NB4 (cell line): Measurements from ENCODE around the gene STK32C.
"Not testable (repeated sequence)": the region's sequence is repeated elsewhere in the genome, so short reads cannot be mapped to it uniquely, and the experiment has no call there.

Source experiments
- DNase-seq: peaks from one replicate; pipeline ENCODE4 v3.0.0; 2010; ENCODE audit warnings: low read depth
- H3K4me3 ChIP-seq: one replicate; pipeline ENCODE4 v1.5.1; 2011; ENCODE audit warnings: mild to moderate bottlenecking, low read depth, low read length, moderate library complexity
- CTCF ChIP-seq: IDR thresholded peaks from one replicate; pipeline ENCODE4 v1.5.1; 2012; ENCODE audit warnings: low read depth, low read length
- MYC ChIP-seq: IDR thresholded peaks from 2 replicates; pipeline ENCODE4 v1.6.1; 2011; ENCODE audit warnings: low read depth, low read length
- POLR2A ChIP-seq: IDR thresholded peaks from 2 replicates; pipeline ENCODE4 v1.6.1; 2011; ENCODE audit warnings: mild to moderate bottlenecking; ENCODE audit not compliant: insufficient read length; ENCODE audit errors: extremely low read depth
- TF ChIP-seq, protein P1 (sequence below): IDR thresholded peaks from 2 replicates; pipeline ENCODE4 v1.6.1; 2011; ENCODE audit warnings: low read depth, low read length

STK32C gene

DNA sequence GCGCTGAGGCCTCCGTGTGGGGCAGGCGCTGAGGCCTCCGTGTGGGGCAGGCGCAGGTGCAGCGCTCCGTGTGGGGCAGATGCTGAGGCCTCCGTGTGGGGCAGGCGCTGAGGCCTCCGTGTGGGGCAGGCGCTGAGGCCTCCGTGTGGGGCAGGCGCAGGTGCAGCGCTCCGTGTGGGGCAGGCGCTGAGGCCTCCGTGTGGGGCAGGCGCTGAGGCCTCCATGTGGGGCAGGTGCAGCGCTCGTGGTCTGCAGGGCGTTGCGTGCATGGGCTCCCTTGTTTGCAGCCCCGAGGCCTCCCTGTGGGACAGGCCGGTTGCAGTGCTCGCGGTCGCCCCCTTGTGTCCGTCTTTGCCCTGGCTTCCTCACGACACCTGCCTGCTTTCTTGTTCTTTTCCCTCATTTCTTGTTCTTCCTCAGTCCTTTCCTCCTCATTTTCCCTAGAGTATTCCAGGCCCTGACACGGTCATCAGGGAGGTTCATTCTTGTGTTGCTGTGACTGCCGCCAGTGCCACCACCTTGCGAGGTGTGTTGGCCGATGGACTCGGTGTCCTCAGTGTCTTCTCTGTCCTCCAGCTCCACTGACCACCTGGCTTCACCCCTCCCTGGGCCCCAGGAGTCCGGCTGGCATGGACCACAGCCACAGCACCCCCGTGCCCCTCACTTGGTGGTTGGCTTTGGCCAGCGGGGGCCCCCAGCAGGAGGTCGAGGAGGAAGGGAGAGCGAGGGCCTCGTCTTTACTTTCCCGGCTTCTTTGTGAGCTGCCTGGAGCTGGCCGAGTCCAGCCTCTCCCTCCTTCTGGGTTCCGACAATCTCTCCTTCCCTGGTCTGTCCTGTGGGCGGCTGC, 44.9 kb upstream of the STK32C start:
- DNase-seq: peak; percentile 78

GRCh38 chr10:132351611-132352010, 43.9 kb upstream of the STK32C start:
- TF ChIP-seq CTCF (no peak), MYC (no peak), POLR2A (no peak)
- TF ChIP-seq, protein P1, sequence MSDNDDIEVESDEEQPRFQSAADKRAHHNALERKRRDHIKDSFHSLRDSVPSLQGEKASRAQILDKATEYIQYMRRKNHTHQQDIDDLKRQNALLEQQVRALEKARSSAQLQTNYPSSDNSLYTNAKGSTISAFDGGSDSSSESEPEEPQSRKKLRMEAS: no peak
- no peak for DNase-seq
- no peak overlapping the region for H3K4me3 ChIP-seq

More for the DNA sequence above, 44.9 kb upstream of the STK32C start:
- peak; percentile 60 for TF ChIP-seq CTCF
- TF ChIP-seq, protein P1: peak; percentile 41; the same call in 1 of the 2 replicates
- H3K4me3 ChIP-seq: not testable (repeated sequence)

- H3K4me3 ChIP-seq: no peak overlapping the region
- TF ChIP-seq POLR2A (no peak), CTCF (no peak), MYC (no peak)
- TF ChIP-seq, protein P1: no peak
- no peak for DNase-seq
Observed at GRCh38 chr10:132350946-132351345, 43.2 kb upstream of the STK32C start.

GRCh38 chr10:132350391-132350790, 42.6 kb upstream of the STK32C start:
- no peak for DNase-seq
- TF ChIP-seq POLR2A: no peak
- TF ChIP-seq, protein P1: no peak
- no peak for TF ChIP-seq MYC
- TF ChIP-seq CTCF: no peak

DNA sequence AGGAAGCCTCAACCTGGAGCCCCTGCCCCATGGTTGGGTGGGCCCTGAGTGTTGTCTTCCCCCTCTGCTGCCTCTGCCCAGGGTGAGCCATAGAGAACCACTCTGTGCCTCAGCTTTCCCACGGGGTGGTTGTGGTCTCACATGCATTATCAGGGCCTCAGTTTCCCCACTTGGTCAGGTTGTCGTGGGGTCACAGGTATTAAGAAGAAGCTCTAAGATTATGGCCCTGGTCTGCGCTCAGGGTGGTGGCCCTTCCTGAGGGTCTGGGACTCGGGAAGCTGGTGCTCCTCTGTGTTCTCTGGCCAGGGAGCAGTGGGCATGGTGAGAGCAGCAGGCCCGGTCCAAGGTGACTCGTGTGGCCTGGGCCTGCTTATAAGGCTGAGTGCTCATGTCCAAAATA, 42.0 kb upstream of the STK32C start:
- no peak for DNase-seq
- H3K4me3 ChIP-seq: no peak overlapping the region
- TF ChIP-seq CTCF (no peak), POLR2A (no peak), MYC (no peak)
- TF ChIP-seq, protein P1: no peak

More at GRCh38 chr10:132350391-132350790, 42.6 kb upstream of the STK32C start:
- H3K4me3 ChIP-seq: no peak overlapping the region
